ENCODE measurements around the gene DMKN. TPM values are rescaled to one million over a fixed set of nuclear protein-coding genes. Genes with fewer than 3 reads are reported as not detected.

The DMKN gene
- total and polyA plus RNA-seq, 9 of the 15 experiments (the other 6 are each of a cell fraction or from before 2014, with no cell fraction given) = 0.36 to 0.53 TPM; not detected in 7

GRCh38 chr19:35545001-35545854 is 31.8 kb upstream of the DMKN start, which contains the start of gene TMEM147 (continued):
- peak; percentile 61 for TF ChIP-seq NKRF (IDR thresholded peaks at IDR 0.05; ENCODE audit: borderline replicate concordance)
- TF ChIP-seq L3MBTL2 (IDR thresholded peaks at IDR 0.05) = peak; percentile 64
- no peak for TF ChIP-seq ZNF165 (CRISPR knock-in tag; IDR thresholded peaks at IDR 0.05; ENCODE audit: borderline replicate concordance)
- TF ChIP-seq SMARCE1 (IDR thresholded peaks at IDR 0.05) = 0 out of 2 replicates have a peak, but pooled peaks have one; percentile 19
- TF ChIP-seq ZNF609 (CRISPR knock-in tag; IDR thresholded peaks at IDR 0.05; ENCODE audit: borderline replicate concordance) = no peak
- peak; percentile 25 for TF ChIP-seq HDAC2 (IDR thresholded peaks at IDR 0.05)
- TF ChIP-seq RAD21 (CRISPR knock-in tag; conservative IDR thresholded peaks at IDR 0.05 in 1 of 2, IDR thresholded peaks at IDR 0.05 in 1 of 2) = peak in 1 of 2 experiments; percentile 15; a peak in 1 of 4 replicates
- no peak for TF ChIP-seq ZNF232 (CRISPR knock-in tag; IDR thresholded peaks at IDR 0.05)
- TF ChIP-seq KHSRP (IDR thresholded peaks at IDR 0.05) = peak; percentile 52; the same call in 1 of the 2 replicates
- peak; percentile 9 to 14 for TF ChIP-seq E2F6 (IDR thresholded peaks at IDR 0.05; ENCODE audit: borderline replicate concordance in 1 of 2, extremely low read depth in 1 of 2, insufficient read depth in 1 of 2, insufficient read length in 1 of 2, low read depth in 1 of 2, low read length in 1 of 2, poor library complexity in 1 of 2, severe bottlenecking in 1 of 2)
- TF ChIP-seq TAF9B (IDR thresholded peaks at IDR 0.05; ENCODE audit: partially characterized antibody) = peak; percentile 59
- 0 out of 2 replicates have a peak, but pooled peaks have one; percentile 49 for TF ChIP-seq ZNF197 (CRISPR knock-in tag; IDR thresholded peaks at IDR 0.05; ENCODE audit: low read depth)
- TF ChIP-seq ZBTB33 (CRISPR knock-in tag; IDR thresholded peaks at IDR 0.05) = peak; percentile 45; the same call in 1 of the 2 replicates
- peak; percentile 40 for TF ChIP-seq CEBPB (tag; IDR thresholded peaks at IDR 0.05)
- peak; percentile 90 for TF ChIP-seq GABPB1 (CRISPR knock-in tag; IDR thresholded peaks at IDR 0.05)
- 0 out of 4 replicates have a peak, but pooled peaks of 1 of the 2 experiments have one; percentile 11 for TF ChIP-seq FOXK2 (conservative IDR thresholded peaks at IDR 0.05 in 1 of 2, IDR thresholded peaks at IDR 0.05 in 1 of 2; ENCODE audit: low read depth in 2 of 2)
